Left ventricle myocardium superior (tissue), 1 donor: ENCODE measurements around the gene NMRAL1. TPM values are rescaled to one million over a fixed set of nuclear protein-coding genes. Genes with fewer than 3 reads are reported as not detected.

Source experiments
- ATAC-seq: fragments of 200-7000 bp; cut with Tn5 transposase; one replicate; pipeline ENCODE4 v1.9.1; 2020; ENCODE audit warnings: mild to moderate bottlenecking, moderate library complexity
- DNase-seq: peaks from one replicate; pipeline ENCODE4 v3.0.0-alpha.2; 2020
- intact Hi-C: fragments of 100-400 bp; cut with micrococcal nuclease; formaldehyde crosslinking; loops from one replicate; pipeline ENCODE4 v1.11.0; 2022
- long read RNA-seq: library from polyadenylated mRNA; unstranded; transcript quantifications from one replicate; pipeline ENCODE4 v2.0.0, GENCODE V29; 2021
- total RNA-seq: library from RNA; stranded (reverse); fragmentation: NEBNext Ultra II Directional; extraction: Animal tissue kit (Norgen Biotek cat#: 25700); gene quantifications from one replicate; pipeline ENCODE4 v1.2.1, GENCODE V29; 2021
- donor health status: DM: no; HTN: yes; CAD: no; lungs with severe emphysema.

NMRAL1 gene
- 24.7 TPM for total RNA-seq
- long read RNA-seq, transcript NMRAL1-202 (6 exons, 1,233 nt) = minor isoform, 11 of 41 reads
- long read RNA-seq, transcript NMRAL1-201 (6 exons, 1,376 nt) = major isoform, 16 of 41 reads
- long read RNA-seq, partial matches to known transcripts = 3 of 41 reads
- long read RNA-seq, other reads (novel, unspliced or antisense) = 7 of 41 reads

DNA sequence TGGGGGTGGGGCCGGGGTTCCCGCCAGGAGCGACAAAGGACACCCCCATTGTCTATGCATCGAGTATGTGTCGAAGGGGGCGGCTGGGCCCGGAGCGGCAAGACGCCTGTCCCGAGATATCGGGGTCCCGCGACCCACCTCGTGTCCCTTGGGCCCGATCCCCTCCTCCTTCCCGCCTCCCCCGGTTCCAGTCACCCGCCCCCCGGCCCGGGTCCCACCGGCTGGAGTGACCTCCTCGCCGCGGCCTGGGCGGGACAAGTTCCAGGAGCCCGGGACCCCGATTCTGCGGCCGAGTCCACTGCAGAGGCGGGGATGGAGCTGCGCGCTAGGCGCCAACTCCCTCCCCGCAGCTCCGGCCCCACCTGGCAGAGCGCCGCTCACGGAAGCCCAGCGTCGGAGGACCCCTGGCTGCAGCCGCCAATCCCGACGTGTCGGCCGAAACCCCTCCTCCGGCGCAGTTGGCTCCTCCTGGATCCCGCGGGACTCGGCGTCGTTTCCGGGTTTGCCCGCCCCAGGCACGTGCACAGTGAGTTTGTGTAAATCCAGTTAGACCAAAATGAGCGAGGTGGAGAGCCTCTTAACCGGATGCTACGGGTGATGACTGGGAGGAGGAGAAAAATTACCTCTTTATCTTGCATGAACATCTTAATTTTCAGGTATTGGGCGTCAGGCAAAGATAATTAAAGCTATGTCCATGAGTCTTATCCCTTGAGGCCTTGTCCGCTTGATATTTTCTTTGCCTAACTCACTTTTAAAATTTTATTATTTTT is at the start of gene NMRAL1:
Gene NMRAL1 (minus strand): TSS at position 434 of the 770 bp plus-strand sequence. CDS start 493 bp downstream, outside the sequence.
- DNase-seq = peak; percentile 91
- intact Hi-C loops = no loop called here
- peak; percentile 49 for ATAC-seq

DNA sequence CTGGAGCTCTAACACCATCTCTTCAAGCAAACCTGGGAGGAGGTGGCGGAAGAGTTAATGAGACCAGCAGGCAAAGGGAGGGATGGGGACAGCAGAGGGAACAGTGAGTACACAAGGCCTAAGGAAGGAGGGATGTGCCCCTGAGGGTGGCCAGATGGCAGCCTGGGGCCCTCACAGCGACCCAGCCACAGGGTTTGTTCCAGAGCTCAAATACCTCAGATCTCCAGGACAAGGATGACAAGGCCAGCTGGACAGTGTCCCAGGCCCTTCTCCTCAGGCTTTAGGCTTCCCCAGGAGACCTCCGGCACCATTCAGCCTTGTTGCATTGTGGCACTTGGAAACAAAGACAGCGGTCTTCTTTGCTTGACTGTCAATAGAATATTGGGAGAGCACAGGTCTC is 49.3 kb upstream of the NMRAL1 start:
- ATAC-seq (peak; percentile 8), DNase-seq (no peak)
- intact Hi-C loops = no loop called here

DNA sequence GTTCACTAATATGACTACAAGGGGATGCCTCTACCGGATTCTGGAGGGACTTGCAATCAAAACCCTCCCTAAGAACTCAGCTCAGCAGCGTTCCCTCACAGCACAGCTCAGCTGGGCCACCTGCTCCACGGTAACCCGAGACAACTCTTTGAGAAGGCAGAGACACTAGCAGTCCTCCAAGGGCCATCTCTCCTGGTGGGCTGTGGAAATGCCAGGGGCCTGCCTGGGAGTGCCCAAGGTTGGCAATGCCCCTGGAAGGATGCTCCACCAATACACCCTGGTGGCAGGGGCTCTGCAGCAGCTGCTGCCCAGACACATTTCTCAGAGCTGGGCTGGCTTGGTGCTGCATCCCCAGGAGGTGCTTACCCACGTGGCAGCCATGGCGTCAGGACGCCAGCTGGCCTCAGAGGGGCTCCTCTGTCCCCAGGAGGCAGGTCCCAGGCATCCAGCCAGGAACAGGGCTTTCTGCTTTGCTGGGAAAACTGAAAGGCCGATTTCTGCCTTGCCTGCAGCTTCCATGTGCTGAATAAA is 47.7 kb upstream of the NMRAL1 start:
- intact Hi-C loops = no loop called here
- ATAC-seq = peak; percentile 50
- DNase-seq = peak; percentile 66

DNA sequence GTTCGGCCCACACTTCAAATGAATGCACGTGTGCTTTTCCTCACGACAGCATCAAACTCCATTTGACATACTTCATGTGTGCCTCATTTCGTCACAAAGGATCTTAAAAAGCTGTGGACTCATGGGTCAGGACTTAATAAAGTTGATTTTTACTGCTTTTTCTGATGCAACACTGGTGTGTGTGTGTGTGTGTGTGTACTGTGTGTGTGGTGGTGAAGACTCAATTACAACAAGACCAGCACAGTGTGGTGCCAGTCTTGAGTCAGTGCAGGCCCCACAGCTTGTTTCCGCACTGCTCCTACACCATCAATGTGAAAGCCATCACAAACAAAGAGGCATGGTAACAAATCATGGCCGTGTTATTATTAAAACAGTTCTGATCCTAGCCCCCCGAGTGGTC is 46.5 kb upstream of the NMRAL1 start:
- intact Hi-C loops = no loop called here
- ATAC-seq (no peak), DNase-seq (no peak)

DNA sequence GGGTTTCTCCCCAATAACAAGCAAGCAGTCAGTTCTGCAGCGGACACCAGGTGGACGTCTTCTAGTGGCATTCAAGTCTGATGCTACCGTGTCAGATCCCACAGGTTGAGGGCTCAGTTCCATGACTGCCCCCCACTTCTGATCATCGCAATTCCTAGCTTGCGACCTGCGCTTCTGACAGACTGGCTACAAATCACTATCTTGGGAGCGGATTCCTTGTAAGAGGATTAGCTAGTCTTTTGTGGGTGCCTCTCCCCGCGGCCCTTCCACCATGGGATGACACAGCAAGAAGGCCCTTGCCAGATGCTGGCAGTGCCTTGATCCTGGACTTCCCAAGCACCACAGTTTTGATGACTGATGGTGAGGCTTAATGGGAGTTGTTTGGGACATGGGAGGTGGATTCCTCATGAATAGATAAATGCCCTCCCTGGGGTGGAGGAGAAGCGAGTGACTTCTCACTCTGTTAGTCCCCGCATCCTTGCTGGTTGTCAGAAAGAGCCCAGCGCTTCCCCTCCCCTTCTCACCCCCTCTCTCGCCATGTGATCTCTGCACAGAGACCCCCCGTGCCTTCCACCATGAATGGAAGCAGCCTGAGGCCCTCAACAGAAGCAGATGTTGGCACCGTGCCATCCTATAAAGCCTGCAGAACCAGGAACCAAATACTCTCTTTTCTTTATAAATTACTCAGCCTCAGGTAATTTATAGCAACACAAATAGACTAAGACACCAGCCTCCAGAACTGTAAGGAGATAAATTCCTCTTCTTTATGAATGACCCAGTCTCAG is 45.0 kb upstream of the NMRAL1 start:
- intact Hi-C loops = no loop called here
- no peak for ATAC-seq
- no peak for DNase-seq

DNA sequence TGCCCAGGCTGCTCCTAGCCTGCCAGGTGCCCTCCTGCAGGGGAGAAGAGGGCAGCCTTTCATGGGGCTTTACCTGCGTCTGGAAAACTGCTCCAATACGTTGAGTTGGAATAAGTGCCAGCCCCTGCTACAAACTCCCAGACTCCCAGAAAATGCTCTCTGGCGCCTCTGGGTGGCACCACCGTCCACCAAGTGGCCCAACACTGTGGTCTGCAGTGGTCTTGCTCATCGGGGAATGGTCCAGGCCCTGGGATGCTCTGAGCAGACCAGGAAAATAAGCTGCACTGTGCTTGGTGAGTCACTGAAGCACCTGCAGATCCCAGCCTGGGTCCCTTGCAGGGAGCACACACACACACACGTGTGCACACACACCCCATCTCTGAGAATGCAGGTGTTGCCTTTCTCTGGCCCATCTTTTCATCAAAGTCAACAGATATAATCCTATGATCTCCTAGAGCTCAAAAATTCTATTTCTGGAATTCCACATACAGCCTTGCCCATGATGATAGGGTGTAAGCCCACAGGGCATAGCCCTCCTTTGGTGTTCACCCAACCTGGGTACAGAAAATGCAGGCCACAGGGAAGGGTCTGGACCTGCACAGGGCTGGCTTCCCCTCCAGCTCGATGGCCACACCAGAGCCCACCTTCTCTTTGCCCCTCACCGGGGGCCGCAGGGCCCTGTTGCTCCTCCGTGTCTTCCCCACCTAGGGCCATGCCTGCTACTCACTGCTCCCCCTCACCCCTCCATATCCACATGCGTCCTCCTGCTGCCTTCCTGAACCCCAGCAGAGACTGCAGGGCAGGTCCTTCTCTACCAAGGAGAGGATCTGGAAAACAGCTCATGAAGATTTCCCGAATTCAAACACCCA is 43.6 kb upstream of the NMRAL1 start:
- intact Hi-C loops = no loop called here
- peak; percentile 14 for ATAC-seq
- DNase-seq = no peak

DNA sequence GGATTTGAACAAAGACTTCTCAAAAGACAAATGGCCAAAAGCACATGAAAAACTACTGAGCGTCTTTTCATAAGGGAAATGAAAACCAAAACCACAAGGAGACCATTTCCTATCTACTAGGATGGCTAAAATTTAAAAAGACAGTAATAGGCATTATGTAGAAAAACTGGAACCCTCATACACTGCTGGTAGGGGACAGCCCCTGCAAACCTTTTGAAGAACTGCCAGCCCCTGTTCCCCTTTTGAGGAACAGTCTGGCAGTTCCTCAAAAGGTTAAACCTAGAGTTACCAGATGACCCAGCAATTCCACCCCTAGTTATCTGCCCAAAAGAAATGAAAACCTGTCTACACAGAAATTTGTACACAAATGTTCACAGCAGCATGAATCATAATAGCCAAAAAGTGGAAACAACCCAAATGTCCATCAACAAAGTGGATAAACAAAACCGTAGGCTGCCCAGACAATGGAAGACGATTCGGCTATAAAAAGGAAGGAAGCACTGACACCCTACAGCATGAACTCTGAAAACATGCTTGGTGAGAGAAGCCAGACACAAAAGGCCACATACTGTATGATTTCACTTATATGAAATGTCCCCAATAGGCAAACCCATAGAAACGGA is 41.3 kb upstream of the NMRAL1 start:
- ATAC-seq (no peak), DNase-seq (no peak)
- intact Hi-C loops = no loop called here

DNA sequence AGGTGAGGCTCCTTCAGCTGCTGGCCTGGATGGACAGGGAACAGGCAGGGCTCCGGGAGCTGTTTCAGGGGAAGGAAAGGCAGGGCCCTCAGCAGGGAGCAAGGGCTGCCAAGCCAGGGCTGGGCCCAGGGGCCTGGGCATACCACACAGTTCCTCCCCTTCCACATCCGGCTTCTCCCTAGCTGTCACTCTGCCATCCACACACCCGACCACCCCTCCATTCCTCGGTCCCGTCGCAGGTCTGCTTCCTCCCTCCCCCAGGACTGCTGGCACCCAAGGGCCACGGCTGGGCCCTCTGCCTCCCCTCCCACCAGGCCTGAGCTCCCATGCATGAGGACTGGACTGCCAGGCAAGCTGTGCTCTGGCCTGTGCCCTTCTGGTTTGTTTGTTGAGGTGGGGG is 40.2 kb upstream of the NMRAL1 start:
- DNase-seq (no peak), ATAC-seq (peak; percentile 6)
- intact Hi-C loops = no loop called here

DNA sequence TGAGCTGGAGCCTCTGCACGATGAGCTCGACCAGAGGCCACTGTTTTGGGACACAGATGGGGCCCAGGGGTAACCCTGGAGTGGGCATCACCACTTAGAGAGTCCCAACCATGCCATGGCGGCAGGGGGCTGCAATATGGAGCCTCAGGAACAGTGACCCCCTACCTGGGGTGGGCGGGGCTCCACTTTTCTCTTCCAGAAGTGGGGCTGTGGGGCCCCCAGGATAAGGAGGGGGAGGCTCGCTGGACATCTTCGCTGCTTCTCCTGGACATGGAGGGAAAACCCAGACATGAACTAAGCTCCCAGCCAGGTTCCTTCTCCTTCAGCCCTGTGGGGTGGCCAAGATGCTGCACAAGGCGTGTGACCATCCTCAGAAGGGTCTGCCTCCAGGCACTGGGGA is 39.5 kb upstream of the NMRAL1 start:
- no peak for DNase-seq
- intact Hi-C loops = no loop called here
- ATAC-seq = no peak

DNA sequence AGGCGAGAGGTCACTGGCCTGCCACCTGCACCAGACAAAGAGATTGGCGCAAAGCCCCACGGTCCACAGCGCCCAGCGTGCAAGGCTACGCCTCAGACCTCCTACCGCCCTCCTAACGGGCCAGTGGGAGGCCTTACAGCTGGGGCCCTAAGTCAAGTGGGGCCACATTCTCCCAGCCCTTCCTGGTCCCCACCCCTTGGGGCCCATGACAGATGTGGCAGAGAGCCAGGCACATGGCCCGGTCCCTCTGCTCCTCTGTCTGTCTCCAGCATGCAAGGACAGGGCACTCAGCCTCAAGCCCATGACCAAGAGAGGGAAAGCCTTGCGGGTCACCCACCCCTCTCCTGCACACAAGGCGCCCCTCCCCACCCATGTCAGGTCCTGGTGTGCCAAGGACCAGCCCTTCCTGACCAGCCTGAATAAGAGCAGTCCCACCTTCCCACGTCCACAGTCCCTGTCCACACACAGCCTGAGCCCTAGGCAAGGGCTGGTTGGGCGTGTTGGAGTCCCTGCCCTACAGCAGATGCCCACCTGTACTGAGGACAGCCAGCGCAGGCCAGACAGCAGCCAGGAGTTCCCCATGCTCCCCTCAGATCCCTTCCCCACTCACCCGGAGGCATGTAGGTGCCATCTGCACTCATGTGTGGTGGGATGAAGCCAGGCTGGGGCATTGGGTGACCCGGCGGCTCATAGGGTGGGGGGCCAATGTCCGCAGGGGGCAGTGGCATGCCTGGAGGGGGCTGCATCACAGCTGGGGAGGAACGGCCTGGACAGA is 38.8 kb upstream of the NMRAL1 start:
- intact Hi-C loops = no loop called here
- DNase-seq (peak; percentile 50), ATAC-seq (peak; percentile 14)

DNA sequence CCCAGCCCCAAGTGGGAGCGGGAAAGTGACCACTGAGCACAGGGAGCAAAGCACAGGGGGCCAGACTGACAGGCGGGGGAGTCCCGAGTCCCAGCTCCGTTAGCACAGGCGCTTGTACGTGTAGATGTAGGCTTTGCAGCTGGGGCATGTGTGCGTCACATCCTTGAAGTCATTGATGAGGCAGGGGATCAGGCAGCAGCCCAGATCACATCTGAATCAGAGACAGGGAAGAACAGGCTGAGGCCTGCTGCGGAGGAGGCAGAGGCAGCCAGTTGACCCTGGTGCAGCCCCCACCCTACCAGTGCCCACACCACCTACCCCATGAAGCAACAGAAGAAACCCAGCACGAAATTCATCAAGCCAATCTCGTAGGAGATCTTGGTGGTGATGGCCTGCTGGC is 38.0 kb upstream of the NMRAL1 start:
- intact Hi-C loops = no loop called here
- no peak for ATAC-seq
- no peak for DNase-seq

DNA sequence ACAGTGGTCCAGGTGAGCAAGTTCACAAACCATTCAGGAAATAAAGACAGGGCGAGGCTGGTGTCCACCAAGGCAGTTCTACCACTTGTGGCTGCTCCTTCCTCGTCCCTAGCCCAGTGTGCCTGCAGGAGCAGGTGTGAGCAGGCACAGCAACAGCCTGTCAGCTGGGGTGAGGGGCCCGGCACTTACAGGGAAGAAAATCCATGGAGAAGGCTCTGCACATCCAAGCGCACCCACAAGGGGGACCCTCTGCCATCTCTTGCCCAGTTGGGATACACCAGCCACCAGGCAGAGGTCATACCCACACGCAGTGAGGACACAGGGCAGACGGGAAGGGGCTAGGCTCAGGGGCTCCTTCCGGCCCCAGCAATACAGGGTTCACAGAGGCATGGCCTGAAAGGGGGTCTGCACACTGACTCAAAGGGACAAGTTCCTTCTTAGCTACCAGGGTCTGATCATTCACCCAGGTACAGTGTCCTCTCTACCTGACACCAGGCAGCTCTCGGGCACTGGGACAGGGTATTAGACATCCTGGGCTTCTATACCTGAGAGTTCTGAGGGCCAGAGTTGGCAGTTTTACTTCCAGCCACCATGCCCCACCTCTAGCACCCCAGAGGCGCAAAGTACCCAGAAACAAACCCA is 37.1 kb upstream of the NMRAL1 start:
- peak; percentile 77 for DNase-seq
- peak; percentile 71 for ATAC-seq
- intact Hi-C loops = no loop called here

DNA sequence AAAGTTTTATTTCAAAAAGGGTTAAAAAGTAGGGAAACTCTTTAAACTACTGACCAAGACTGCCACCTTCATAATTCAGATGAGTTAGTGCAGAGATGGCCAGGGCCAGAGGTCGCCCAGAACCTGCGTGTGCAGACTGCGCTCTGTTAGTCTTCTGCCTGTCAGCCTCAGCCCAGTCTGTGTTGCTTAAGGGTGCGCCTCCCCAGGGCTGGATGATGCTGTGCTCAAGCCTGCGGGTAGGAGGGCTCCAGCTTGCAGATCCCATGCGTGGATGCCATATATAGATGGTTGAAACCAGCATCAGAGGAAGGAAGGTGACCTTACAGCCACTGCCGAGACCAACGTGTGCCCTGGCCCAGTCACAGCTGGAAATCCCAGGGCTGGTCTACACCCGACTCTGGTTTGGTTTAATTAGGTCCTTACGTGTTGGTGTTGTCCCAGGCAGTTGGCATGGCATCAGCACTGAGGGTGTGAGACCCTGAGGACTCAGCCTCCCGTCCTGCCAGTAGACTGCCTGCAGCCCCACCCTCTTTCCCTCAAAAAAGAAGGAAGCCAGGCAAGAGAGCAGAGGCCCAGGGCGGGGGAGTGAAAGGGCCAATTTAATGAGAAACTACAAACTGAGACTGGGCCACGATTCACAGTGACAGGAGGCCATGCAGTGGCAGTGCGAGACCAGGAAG is 36.5 kb upstream of the NMRAL1 start:
- ATAC-seq (peak; percentile 52), DNase-seq (peak; percentile 43)
- intact Hi-C loops = no loop called here

DNA sequence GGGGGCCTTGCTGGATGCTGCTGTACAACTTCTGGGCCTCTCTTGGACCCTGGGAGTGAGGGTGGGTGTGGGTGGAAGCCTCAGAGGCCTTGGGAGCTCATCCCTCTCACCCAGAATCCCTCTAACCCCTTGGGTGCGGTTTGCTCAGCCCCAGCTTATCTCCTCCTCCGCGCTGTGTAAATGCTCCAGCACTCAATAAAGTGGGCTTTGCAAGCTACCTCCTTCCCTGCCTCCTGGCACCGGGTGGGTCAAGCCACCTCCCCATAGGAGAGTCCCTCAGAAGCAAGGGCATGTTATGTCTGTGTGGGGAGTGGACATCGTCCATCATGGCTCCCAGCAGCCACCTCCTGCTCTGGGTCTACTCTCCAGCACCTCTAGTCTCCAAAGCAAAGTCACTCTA is 35.7 kb upstream of the NMRAL1 start:
- intact Hi-C loops = no loop called here
- DNase-seq (no peak), ATAC-seq (no peak)

DNA sequence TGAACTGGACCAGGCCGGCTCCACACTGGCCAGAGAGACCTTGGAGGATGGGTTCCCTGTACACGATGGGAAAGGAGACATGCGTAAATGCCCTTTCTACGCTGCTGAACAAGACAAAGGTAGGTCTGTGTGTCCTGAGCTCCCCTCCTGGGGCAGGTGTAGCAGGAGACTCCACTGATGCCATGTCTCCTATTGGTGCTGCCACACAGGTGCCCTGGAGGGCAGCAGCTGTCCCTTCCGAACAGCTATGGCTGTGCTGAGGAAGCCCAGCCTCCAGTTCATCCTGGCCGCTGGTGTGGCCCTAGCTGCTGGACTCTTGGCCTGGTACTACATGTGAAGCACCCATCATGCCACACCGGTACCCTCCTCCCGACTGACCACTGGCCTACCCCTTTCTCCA is 35.0 kb upstream of the NMRAL1 start:
- ATAC-seq = no peak
- intact Hi-C loops = loop anchor here (10.0 kb wide), 1 partner anchor 45 kb away; the partner anchor contains the start of gene C16orf96
- DNase-seq = no peak

DNA sequence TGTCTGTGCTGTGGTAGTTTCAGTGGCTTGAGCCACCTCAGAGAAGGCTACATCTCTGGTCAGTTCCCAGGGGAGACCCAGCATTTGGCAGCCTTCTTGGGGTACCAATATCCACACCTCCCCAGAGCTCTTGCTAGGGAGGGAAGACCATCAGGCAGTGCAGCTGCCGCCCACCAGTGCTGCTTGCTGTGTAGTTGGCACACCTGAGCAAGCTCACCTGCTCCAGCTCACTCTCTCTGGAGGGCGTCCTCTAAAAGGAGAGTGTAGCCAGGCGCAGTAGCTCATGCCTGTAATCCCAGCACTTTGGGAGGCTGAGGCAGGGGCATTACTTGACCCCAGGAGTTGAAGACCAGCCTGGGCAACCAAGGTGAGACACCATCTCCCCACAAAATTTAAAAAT is 34.4 kb upstream of the NMRAL1 start:
- ATAC-seq = no peak
- intact Hi-C loops = loop anchor here (10.0 kb wide), 1 partner anchor 46 kb away; the partner anchor contains the start of gene C16orf96
- no peak for DNase-seq
